Measurements from ENCODE around the gene NTMT2. TPM values are rescaled to one million over a fixed set of nuclear protein-coding genes. Genes with fewer than 3 reads are reported as not detected.
"Not testable (repeated sequence)": the region's sequence is repeated elsewhere in the genome, so short reads cannot be mapped to it uniquely, and the experiment has no call there.

Gene NTMT2
- total RNA-seq, 4 donors from 2014 or later = not detected

DNA sequence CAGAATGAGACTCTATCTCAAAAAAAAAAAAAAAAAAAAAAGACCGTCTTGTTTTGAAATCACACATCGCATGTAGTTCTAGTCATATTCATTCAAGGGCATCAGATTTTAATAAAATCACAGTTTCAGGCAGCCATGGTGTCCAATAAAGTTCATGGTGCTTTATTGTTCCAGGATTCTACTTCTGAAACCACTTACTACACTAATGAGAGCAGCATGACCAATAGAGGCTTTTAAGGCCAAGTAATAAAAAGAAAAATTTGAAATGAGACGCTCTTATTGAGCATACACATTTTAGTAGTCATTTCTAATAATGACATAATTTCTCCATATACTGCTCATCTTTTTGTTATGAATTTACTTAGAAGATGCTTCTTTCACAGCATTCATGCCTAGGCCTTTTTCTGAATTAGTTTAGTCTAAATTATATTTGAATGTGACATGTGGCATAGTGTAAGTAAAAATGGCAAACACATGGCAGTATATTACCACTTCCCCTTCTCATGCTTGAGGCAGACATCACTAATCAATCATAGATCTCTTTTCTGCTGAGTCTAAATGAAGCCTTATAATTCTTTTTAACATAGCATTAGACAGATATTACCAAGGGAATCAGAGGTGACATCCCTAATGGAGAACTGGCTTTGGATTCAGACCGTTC, 18.5 kb downstream of the NTMT2 start:
- no peak overlapping the region for H3K4me3 ChIP-seq (ENCODE audit: low read depth, poor library complexity, severe bottlenecking)
- TF ChIP-seq, protein P1, sequence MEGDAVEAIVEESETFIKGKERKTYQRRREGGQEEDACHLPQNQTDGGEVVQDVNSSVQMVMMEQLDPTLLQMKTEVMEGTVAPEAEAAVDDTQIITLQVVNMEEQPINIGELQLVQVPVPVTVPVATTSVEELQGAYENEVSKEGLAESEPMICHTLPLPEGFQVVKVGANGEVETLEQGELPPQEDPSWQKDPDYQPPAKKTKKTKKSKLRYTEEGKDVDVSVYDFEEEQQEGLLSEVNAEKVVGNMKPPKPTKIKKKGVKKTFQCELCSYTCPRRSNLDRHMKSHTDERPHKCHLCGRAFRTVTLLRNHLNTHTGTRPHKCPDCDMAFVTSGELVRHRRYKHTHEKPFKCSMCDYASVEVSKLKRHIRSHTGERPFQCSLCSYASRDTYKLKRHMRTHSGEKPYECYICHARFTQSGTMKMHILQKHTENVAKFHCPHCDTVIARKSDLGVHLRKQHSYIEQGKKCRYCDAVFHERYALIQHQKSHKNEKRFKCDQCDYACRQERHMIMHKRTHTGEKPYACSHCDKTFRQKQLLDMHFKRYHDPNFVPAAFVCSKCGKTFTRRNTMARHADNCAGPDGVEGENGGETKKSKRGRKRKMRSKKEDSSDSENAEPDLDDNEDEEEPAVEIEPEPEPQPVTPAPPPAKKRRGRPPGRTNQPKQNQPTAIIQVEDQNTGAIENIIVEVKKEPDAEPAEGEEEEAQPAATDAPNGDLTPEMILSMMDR (IDR thresholded peaks at IDR 0.05) = no peak
- no peak for TF ChIP-seq POLR2A (IDR thresholded peaks at IDR 0.05)
- intact Hi-C loops (cut with DNase I; ENCODE audit: low total_unique reads) = no loop called here
- no peak for DNase-seq (ENCODE audit: low spot score in 2 of 2)
- 61 to 65% methylated on average over 4 of the region's 4 CpGs for WGBS, 2 donors

GRCh38 chr1:170166518-170167180, 20.9 kb downstream of the NTMT2 start:
- WGBS, 2 donors = 92 to 99% methylated on average over 7 of the region's 7 CpGs
- TF ChIP-seq, protein P1 (IDR thresholded peaks at IDR 0.05) = no peak
- no peak for TF ChIP-seq POLR2A (IDR thresholded peaks at IDR 0.05)
- no peak for DNase-seq (ENCODE audit: low spot score in 2 of 2)
- intact Hi-C loops (cut with DNase I; ENCODE audit: low total_unique reads) = no loop called here
- H3K4me3 ChIP-seq (ENCODE audit: low read depth, poor library complexity, severe bottlenecking) = no peak overlapping the region

- DNase-seq (ENCODE audit: low spot score in 2 of 2) = no peak
- TF ChIP-seq, protein P1 (IDR thresholded peaks at IDR 0.05) = no peak
- no peak for TF ChIP-seq POLR2A (IDR thresholded peaks at IDR 0.05)
- intact Hi-C loops (cut with DNase I; ENCODE audit: low total_unique reads) = no loop called here
- WGBS, 2 donors = 69 to 77% methylated on average over 1 of the region's 1 CpG
- H3K4me3 ChIP-seq (ENCODE audit: low read depth, poor library complexity, severe bottlenecking) = no peak overlapping the region
Observed at GRCh38 chr1:170168265-170168664, 22.5 kb downstream of the NTMT2 start.

DNA sequence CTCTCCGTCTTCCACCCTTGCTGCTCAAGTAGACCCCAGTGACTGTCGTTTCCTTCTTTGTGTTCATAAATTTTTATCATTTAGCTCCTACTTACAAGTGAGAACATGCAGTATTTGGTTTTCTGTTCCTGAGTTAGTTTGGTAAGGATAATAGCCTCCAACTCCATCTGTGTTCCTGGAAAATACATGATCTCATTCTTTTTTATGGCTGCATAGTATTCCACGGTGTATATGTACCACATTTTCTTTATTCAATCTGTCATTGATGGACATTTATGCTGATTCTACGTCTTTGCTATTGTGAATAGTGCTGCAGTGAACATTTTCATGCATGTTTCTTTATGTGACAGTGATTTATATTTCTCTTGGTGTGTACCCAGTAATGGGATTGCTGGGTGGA, 24.8 kb downstream of the NTMT2 start:
- DNase-seq (ENCODE audit: low spot score in 2 of 2); intact Hi-C loops (cut with DNase I; ENCODE audit: low total_unique reads); H3K4me3 ChIP-seq (ENCODE audit: low read depth, poor library complexity, severe bottlenecking): not testable (repeated sequence)
- 86 to 93% methylated on average over 4 of the region's 4 CpGs for WGBS, 2 donors

DNA sequence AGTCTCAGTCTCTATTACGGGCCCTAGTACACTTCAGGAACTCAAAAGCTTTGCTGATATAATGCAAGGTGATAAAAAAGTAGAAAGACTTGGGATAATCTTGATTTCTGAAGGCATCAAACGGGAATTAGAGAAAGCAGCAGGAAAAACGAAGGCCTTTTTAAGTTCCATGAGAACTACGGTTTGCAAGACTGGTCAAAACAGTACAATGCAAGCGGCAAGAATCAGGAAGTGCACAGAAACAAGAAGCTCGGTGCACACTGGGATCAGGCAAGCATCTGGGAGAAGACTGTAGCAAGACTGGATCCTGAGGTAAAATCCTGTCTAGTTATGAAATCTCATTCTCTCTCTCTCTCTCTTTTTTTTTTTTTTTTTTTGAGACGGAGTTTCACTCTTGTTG, 28.6 kb downstream of the NTMT2 start:
- intact Hi-C loops (cut with DNase I; ENCODE audit: low total_unique reads) = no loop called here

GRCh38 chr1:170175041-170175440, 29.3 kb downstream of the NTMT2 start:
- DNase-seq (ENCODE audit: low spot score in 2 of 2) = no peak
- WGBS, 2 donors = 87 to 91% methylated on average over 5 of the region's 5 CpGs
- TF ChIP-seq, protein P1 (IDR thresholded peaks at IDR 0.05) = no peak
- no peak for TF ChIP-seq POLR2A (IDR thresholded peaks at IDR 0.05)
- intact Hi-C loops (cut with DNase I; ENCODE audit: low total_unique reads) = no loop called here
- no peak overlapping the region for H3K4me3 ChIP-seq (ENCODE audit: low read depth, poor library complexity, severe bottlenecking)

More for the DNA sequence above, 28.6 kb downstream of the NTMT2 start:
- WGBS, 2 donors = 83 to 91% methylated on average over 7 of the region's 7 CpGs
- no peak for DNase-seq (ENCODE audit: low spot score in 2 of 2)
- H3K4me3 ChIP-seq (ENCODE audit: low read depth, poor library complexity, severe bottlenecking) = no peak overlapping the region
- TF ChIP-seq, protein P1 (IDR thresholded peaks at IDR 0.05) = no peak
- no peak for TF ChIP-seq POLR2A (IDR thresholded peaks at IDR 0.05)

Measured in lower leg skin (tissue), 4 donors.